ENCODE results near the gene RAPGEF4. TPM values are rescaled to one million over a fixed set of nuclear protein-coding genes. Genes with fewer than 3 reads are reported as not detected.
A peak's percentile ranks its signal among the peaks of the same experiment; 100 is the strongest.

The RAPGEF4 gene
- total RNA-seq, 1 experiment from 2014 or later, result 1.4 TPM

DNA sequence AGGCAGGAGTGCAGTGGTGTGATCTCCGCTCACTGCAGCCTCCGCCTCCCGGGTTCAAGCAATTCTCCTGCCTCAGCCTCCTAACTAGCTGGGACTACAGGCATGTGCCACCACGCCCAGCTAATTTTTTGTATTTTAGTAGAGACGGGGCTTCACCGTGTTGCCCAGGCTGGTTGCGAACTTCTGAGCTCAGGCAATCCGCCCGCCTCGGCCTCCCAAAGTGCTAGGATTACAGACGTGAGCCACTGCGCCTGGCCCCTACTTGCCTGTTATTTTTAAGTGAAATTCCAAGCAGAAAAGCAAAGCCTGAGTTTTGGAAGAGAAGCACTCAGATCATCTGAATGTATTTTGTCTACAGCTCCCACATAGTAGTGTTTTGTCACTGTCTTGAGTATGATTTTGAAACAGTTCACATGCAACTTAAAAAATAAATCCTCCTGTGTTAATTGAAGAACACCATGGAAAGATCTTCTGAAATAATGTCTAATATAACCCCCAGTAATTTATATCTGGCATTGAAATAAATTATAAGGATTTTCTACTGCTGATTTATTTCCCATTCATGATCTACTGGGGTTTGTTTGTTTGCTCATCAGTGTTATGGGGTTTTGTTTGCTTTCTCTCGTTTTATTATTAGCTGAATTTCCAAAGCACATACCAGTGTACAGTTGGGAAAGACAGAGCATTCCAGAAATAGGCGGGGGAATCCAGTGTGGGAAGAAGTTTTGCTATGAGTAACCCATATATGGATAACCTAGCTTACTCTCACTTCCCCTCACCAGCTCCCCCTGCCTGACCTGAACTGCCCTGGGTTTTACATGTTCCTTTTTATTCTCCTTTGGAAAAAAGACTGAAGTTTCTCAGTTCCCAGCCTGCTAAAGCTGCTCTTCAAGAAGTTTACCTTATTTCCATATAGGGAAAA, 259.9 kb downstream of the RAPGEF4 start:
- H3K4me1 ChIP-seq (ENCODE audit: insufficient read depth, low read length), result peaks cover 3% of the 10 kb centered on the region; the same call in 1 of the 2 replicates
- Mint-ChIP-seq H3K4me3 (no peak overlapping the region), H3K9me3 (no peaks in the 10 kb centered on the region), H3K27ac (peak overlapping the region in 1 of 3 experiments; percentile 29; a peak in 1 of 7 replicates), H3K36me3 (ENCODE audit: insufficient read depth in 1 of 3, low read depth in 3 of 3) (no peaks in the 10 kb centered on the region), H3K4me1 (peaks cover 7 to 16% of the 10 kb centered on the region in 2 experiments), H3K27me3 (ENCODE audit: low read depth) (no peaks in the 10 kb centered on the region; the same call in 1 of the 2 replicates)
- no peaks in the 10 kb centered on the region for H3K9me3 ChIP-seq (ENCODE audit: control insufficient read depth, low read depth, low read length)
- no peak overlapping the region for H3K14ac ChIP-seq (ENCODE audit: insufficient read depth, low read length)
- H4K20me1 ChIP-seq (ENCODE audit: control insufficient read depth, insufficient read depth, insufficient read length), result no peaks in the 10 kb centered on the region
- no peaks in the 10 kb centered on the region for H3K79me2 ChIP-seq (ENCODE audit: insufficient read depth, low read length)
- DNase-seq, result no peak
- no peak overlapping the region for H4K91ac ChIP-seq (ENCODE audit: insufficient read length, low read depth, low read length)
- H3K27ac ChIP-seq (ENCODE audit: insufficient read length, low read depth, low read length), result no peak overlapping the region
- no peak overlapping the region for H2BK5ac ChIP-seq (ENCODE audit: insufficient read length, low read length)
- no peak overlapping the region for H3K18ac ChIP-seq (ENCODE audit: insufficient read length, low read depth, low read length)
- no peak overlapping the region for H3T11ph ChIP-seq (ENCODE audit: low read length)
- no peak overlapping the region for H2AK5ac ChIP-seq (ENCODE audit: insufficient read length, low read length)
- no peaks in the 10 kb centered on the region for H3K23me2 ChIP-seq (ENCODE audit: insufficient read length, low read depth, low read length, poor library complexity, severe bottlenecking)
- H2BK120ac ChIP-seq (ENCODE audit: low read depth, low read length, poor library complexity, severe bottlenecking), result no peak overlapping the region
- H3K56ac ChIP-seq (ENCODE audit: insufficient read length, low read depth, low read length), result no peak overlapping the region
- no peak overlapping the region for H3K23ac ChIP-seq (ENCODE audit: insufficient read length, low read depth, low read length)
- H3K27me3 ChIP-seq (ENCODE audit: insufficient read depth, low read length), result no peaks in the 10 kb centered on the region
- no peak overlapping the region for H2BK20ac ChIP-seq (ENCODE audit: low read depth, low read length, poor library complexity, severe bottlenecking)
- H4K8ac ChIP-seq (replicated peaks; ENCODE audit: insufficient read length, low read depth, low read length), result no peak overlapping the region
- no peak overlapping the region for H2BK12ac ChIP-seq (ENCODE audit: insufficient read length, low read depth, low read length)
- H3K4me2 ChIP-seq (ENCODE audit: insufficient read depth, insufficient read length, low read length), result no peak overlapping the region
- H2AFZ ChIP-seq (ENCODE audit: low read length), result no peak overlapping the region
- H3K79me1 ChIP-seq (ENCODE audit: insufficient read depth, low read depth, low read length, poor library complexity, severe bottlenecking), result no peaks in the 10 kb centered on the region
- H3K4ac ChIP-seq (ENCODE audit: low read depth, low read length), result no peak overlapping the region
- no peak overlapping the region for H2BK15ac ChIP-seq (ENCODE audit: low read depth, low read length)
- TF ChIP-seq, protein P1, sequence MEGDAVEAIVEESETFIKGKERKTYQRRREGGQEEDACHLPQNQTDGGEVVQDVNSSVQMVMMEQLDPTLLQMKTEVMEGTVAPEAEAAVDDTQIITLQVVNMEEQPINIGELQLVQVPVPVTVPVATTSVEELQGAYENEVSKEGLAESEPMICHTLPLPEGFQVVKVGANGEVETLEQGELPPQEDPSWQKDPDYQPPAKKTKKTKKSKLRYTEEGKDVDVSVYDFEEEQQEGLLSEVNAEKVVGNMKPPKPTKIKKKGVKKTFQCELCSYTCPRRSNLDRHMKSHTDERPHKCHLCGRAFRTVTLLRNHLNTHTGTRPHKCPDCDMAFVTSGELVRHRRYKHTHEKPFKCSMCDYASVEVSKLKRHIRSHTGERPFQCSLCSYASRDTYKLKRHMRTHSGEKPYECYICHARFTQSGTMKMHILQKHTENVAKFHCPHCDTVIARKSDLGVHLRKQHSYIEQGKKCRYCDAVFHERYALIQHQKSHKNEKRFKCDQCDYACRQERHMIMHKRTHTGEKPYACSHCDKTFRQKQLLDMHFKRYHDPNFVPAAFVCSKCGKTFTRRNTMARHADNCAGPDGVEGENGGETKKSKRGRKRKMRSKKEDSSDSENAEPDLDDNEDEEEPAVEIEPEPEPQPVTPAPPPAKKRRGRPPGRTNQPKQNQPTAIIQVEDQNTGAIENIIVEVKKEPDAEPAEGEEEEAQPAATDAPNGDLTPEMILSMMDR (conservative IDR thresholded peaks at IDR 0.05), result peak; percentile 45
- WGBS (ENCODE audit: extremely low coverage, insufficient read length, low lambda C conversion rate), result no CpG with 5 or more reads among the region's 14 CpGs
- no peak overlapping the region for H4K5ac ChIP-seq (ENCODE audit: insufficient read length, low read depth, low read length)
- H3K9ac ChIP-seq (ENCODE audit: extremely low read depth, insufficient read length, low read length), result no peak overlapping the region
